Esophagus muscularis mucosa (tissue), 4 donors: ENCODE results near the gene KDM4F. TPM values are rescaled to one million over a fixed set of nuclear protein-coding genes. Genes with fewer than 3 reads are reported as not detected.
A peak's percentile ranks its signal among the peaks of the same experiment; 100 is the strongest.

ENCODE experiments used
- DNase-seq: peaks from one replicate; pipeline ENCODE4 v3.0.0-alpha.2; 2017; ENCODE audit errors: extremely low spot score
- H3K27ac ChIP-seq, 4 donors: fragments of 200-600 bp; sonication (generic); replicated peaks in 1 of 4; 1 replicate in 3 of 4; 2 replicates in 1 of 4; pipeline ENCODE4 v1.5.1; 2016 to 2019; ENCODE audit warnings: mild to moderate bottlenecking in 1 of 4
- H3K27me3 ChIP-seq, 4 donors: fragments of 200-600 bp; sonication (generic); one replicate each; pipeline versions ENCODE4 v1.5.1 to v1.6.0; 2016 to 2019
- H3K36me3 ChIP-seq, 4 donors: fragments of 200-600 bp; sonication (generic); one replicate each; pipeline ENCODE4 v1.5.1; 2016 to 2019
- H3K4me1 ChIP-seq, 4 donors: fragments of 200-600 bp; sonication (generic); one replicate each; pipeline ENCODE4 v1.5.1; 2016 to 2019
- H3K4me3 ChIP-seq, 4 donors: fragments of 200-600 bp; sonication (generic); 1 replicate in 2 of 4; 2 replicates in 2 of 4; pipeline ENCODE4 v1.5.1; 2016 to 2019; ENCODE audit warnings: mild to moderate bottlenecking in 4 of 4, moderate library complexity in 1 of 4
- H3K9me3 ChIP-seq, 4 donors: fragments of 200-600 bp; sonication (generic); 1 replicate in 3 of 4; 2 replicates in 1 of 4; pipeline ENCODE4 v1.5.1; 2016 to 2019
- CTCF ChIP-seq, 3 experiments: fragments of 200-600 bp in 2 of 3; fragments of 450-650 bp in 1 of 3; sonication (generic) in 2 of 3; IDR thresholded peaks; one replicate each; pipeline ENCODE4 v1.5.1; 2017 to 2019; ENCODE audit warnings: antibody characterized with exemption in 3 of 3, mild to moderate bottlenecking in 2 of 3, moderate library complexity in 1 of 3
- EP300 ChIP-seq: sonication (generic); formaldehyde crosslinking; IDR thresholded peaks from one replicate; pipeline ENCODE4 v1.6.1; 2017; ENCODE audit warnings: antibody characterized with exemption
- POLR2A ChIP-seq: fragments of 450-650 bp; IDR thresholded peaks from one replicate; pipeline ENCODE4 v1.6.1; 2017; ENCODE audit warnings: antibody characterized with exemption, moderate library complexity, mild to moderate bottlenecking, low read depth
- POLR2AphosphoS5 ChIP-seq, 2 donors: sonication (generic); formaldehyde crosslinking; IDR thresholded peaks; one replicate each; pipeline ENCODE4 v1.6.1; 2017; ENCODE audit warnings: antibody characterized with exemption in 2 of 2
- WGBS: methylation state at CpG from one replicate; pipeline ENCODE4 v1.1.5; 2018; 5-methylcytosine and 5-hydroxymethylcytosine counted together
- intact Hi-C: fragments of 100-400 bp; cut with DNase I; formaldehyde crosslinking; loops from one replicate; pipeline ENCODE4 v1.15.1; 2023
- total RNA-seq, 4 donors: library from RNA; depleted of rRNA; stranded (reverse); fragments of >200 nt; gene quantifications; one replicate each; pipeline versions ENCODE4 v1.1.0 to v1.2.1, GENCODE V29; 2016

KDM4F gene
- total RNA-seq, 4 donors from 2014 or later: not detected

DNA sequence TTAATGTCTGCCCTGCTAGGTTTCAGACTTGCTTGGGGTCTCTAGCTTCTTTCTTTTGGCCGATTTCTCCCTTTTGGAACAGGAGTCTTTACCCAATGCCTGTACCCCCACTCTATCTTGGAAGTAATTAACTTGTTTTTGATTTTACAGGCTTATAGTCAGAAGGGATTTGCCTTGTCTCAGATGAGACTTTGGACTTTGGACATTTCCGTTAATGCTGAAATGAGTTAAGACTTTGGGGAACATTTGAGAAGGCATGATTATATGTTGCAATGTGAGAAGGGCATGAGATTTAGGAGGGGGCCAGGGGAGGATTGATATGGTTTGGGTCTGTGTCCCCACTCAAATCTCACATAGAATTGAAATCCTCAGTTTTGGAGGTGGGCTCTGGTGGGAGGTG is 5.1 kb downstream of the KDM4F start:
- Histone ChIP-seq H3K36me3 (no peaks in the 10 kb centered on the region), H3K4me3 (no peak overlapping the region)
- WGBS: 92% methylated on average over 2 of the region's 2 CpGs

GRCh38 chr11:95055283-95055897 is 6.2 kb downstream of the KDM4F start:
- Histone ChIP-seq H3K27ac (no peak overlapping the region), H3K27me3 (peaks cover 0 to 33% (median 3%) of the 10 kb centered on the region in 4 donors), H3K4me3 (no peak overlapping the region), H3K36me3 (no peaks in the 10 kb centered on the region), H3K9me3 (no peaks in the 10 kb centered on the region), H3K4me1 (no peaks in the 10 kb centered on the region)
- TF ChIP-seq EP300 (no peak), CTCF (IDR thresholded peaks at IDR 0.05) (no peak), POLR2A (no peak)
- peak; percentile 29 for DNase-seq
- WGBS: 38% methylated on average over 2 of the region's 2 CpGs
- intact Hi-C loops: no loop called here

More for the DNA sequence above, 5.1 kb downstream of the KDM4F start:
- Histone ChIP-seq H3K27me3 (peaks cover 0 to 39% (median 3%) of the 10 kb centered on the region in 4 donors), H3K9me3 (no peaks in the 10 kb centered on the region), H3K4me1 (no peaks in the 10 kb centered on the region), H3K27ac (no peak overlapping the region)
- TF ChIP-seq CTCF (IDR thresholded peaks at IDR 0.05) (no peak), POLR2A (no peak), EP300 (no peak), POLR2AphosphoS5 (IDR thresholded peaks at IDR 0.05) (no peak)
- intact Hi-C loops: no loop called here
- DNase-seq: no peak

- H3K4me1 ChIP-seq: no peaks in the 10 kb centered on the region
- no peak for TF ChIP-seq EP300
- TF ChIP-seq POLR2A: no peak
- no peak for TF ChIP-seq POLR2AphosphoS5 (IDR thresholded peaks at IDR 0.05)
- TF ChIP-seq CTCF (IDR thresholded peaks at IDR 0.05): no peak
- peaks cover 0 to 19% (median 3%) of the 10 kb centered on the region in 4 donors for H3K27me3 ChIP-seq
- H3K36me3 ChIP-seq: no peaks in the 10 kb centered on the region
- DNase-seq: peak; percentile 53
- intact Hi-C loops: no loop called here
- WGBS: 96% methylated on average over 7 of the region's 8 CpGs
- no peaks in the 10 kb centered on the region for H3K9me3 ChIP-seq
- H3K4me3 ChIP-seq: no peak overlapping the region
- no peak overlapping the region for H3K27ac ChIP-seq
Observed at GRCh38 chr11:95057959-95058358, 8.7 kb downstream of the KDM4F start.

DNA sequence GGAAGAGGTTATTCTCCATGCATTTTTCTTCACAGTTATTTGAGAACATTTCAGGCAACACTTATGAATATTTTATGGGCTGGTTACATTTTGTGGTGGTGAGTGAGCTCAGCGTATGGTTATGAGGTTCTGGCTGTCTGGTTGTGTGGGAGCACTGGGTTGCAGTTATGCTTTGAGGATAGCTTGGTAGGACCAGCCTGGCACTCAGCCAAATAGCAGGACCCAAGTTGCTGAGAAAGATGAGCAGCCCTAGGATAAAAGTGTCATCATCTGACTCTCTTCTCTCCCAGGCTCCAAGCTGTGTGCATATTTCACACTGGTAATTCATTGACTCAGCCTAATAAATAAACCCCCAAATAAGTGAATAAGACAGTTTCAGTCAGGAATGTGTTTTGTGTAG is 9.4 kb downstream of the KDM4F start:
- no peaks in the 10 kb centered on the region for H3K9me3 ChIP-seq
- H3K4me1 ChIP-seq: no peaks in the 10 kb centered on the region
- intact Hi-C loops: no loop called here
- peaks cover 0 to 12% (median 3%) of the 10 kb centered on the region in 4 donors for H3K27me3 ChIP-seq
- TF ChIP-seq EP300 (no peak), CTCF (IDR thresholded peaks at IDR 0.05) (no peak), POLR2A (no peak), POLR2AphosphoS5 (IDR thresholded peaks at IDR 0.05) (no peak)
- 73% methylated on average over 1 of the region's 1 CpG for WGBS
- H3K27ac ChIP-seq: no peak overlapping the region
- DNase-seq: peak; percentile 42
- no peaks in the 10 kb centered on the region for H3K36me3 ChIP-seq
- H3K4me3 ChIP-seq: no peak overlapping the region

DNA sequence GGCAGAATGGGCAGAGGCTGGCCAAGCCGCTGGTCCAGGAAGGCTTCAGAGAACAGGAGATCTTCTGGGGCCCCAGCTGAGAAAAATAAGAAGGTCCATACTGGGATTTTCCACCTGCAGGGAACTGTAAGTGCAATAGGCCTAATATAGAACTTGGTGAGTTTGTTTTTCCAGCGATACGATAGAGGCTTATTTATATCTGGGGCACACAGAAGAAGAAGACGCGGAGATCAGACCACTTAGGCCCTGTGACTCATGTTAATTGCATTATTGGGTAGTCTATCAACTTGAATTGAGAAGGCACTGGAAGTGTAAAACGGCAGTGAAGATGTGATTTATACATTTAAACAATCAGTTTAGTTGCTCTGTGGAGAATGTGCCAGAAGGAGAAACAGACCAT is 9.8 kb downstream of the KDM4F start:
- 85% methylated on average over 6 of the region's 6 CpGs for WGBS
- H3K4me3 ChIP-seq: no peak overlapping the region
- H3K27ac ChIP-seq: no peak overlapping the region
- H3K9me3 ChIP-seq: no peaks in the 10 kb centered on the region
- H3K4me1 ChIP-seq: no peaks in the 10 kb centered on the region
- H3K27me3 ChIP-seq: peaks cover 0 to 8% (median 3%) of the 10 kb centered on the region in 4 donors
- peak; percentile 53 for DNase-seq
- intact Hi-C loops: no loop called here
- no peaks in the 10 kb centered on the region for H3K36me3 ChIP-seq
- TF ChIP-seq POLR2A (no peak), CTCF (IDR thresholded peaks at IDR 0.05) (no peak), EP300 (no peak), POLR2AphosphoS5 (IDR thresholded peaks at IDR 0.05) (no peak)
